ENCODE data around the gene ASIC2. TPM values are rescaled to one million over a fixed set of nuclear protein-coding genes. Genes with fewer than 3 reads are reported as not detected.

ASIC2 gene
- total RNA-seq, 1 experiment from 2014 or later: 0.11 TPM

- Histone ChIP-seq H3K27me3 (ENCODE audit: low read length) (no peaks in the 10 kb centered on the region), H3K79me2 (ENCODE audit: low read length) (no peaks in the 10 kb centered on the region), H3K36me3 (ENCODE audit: low read depth, low read length) (no peaks in the 10 kb centered on the region), H3K4me2 (ENCODE audit: low read length) (no peak overlapping the region), H3K9me3 (ENCODE audit: low read length) (no peaks in the 10 kb centered on the region), H2AFZ (ENCODE audit: low read length) (no peak overlapping the region), H3K4me3 (ENCODE audit: low read length) (no peak overlapping the region), H3F3A (ENCODE audit: low read length, unreplicated experiment) (no peaks in the 10 kb centered on the region), H3K9ac (ENCODE audit: low read length) (no peak overlapping the region), H3K27ac (ENCODE audit: low read length) (no peak overlapping the region), H3K4me1 (ENCODE audit: insufficient read depth, low read length) (peaks cover 7% of the 10 kb centered on the region), H3K9me2 (replicated peaks; ENCODE audit: low read length) (no peaks in the 10 kb centered on the region), H4K20me1 (ENCODE audit: low read length) (no peaks in the 10 kb centered on the region)
- no peak for DNase-seq
- intact Hi-C loops (cut with micrococcal nuclease): loop anchor here (5.0 kb wide), 1 partner anchor 213 kb away; no protein-coding TSS in a partner anchor
- ATAC-seq: no peak
- no TSS peak for BruUV-seq (replicated peaks)
- TF ChIP-seq CTCF (conservative IDR thresholded peaks at IDR 0.05; ENCODE audit: low read depth, low read length) (no peak), EZH2 (IDR thresholded peaks at IDR 0.05; ENCODE audit: low read length, unreplicated experiment) (no peak), EZH2phosphoT487 (IDR thresholded peaks at IDR 0.05; ENCODE audit: borderline replicate concordance, low read length) (no peak)
- ChIA-PET POLR2A (ENCODE audit: unreplicated experiment) (no interaction called here), CTCF (no interaction called here)
Measured at GRCh38 chr17:32995416-32996045, 297.6 kb downstream of the ASIC2 start.

GRCh38 chr17:32993977-32994376, 299.1 kb downstream of the ASIC2 start:
- no peaks in the 10 kb centered on the region for H3K36me3 ChIP-seq (ENCODE audit: low read depth, low read length)
- H4K20me1 ChIP-seq (ENCODE audit: low read length): no peaks in the 10 kb centered on the region
- no peaks in the 10 kb centered on the region for H3F3A ChIP-seq (ENCODE audit: low read length, unreplicated experiment)
- no peaks in the 10 kb centered on the region for H3K79me2 ChIP-seq (ENCODE audit: low read length)
- no peak overlapping the region for H3K4me2 ChIP-seq (ENCODE audit: low read length)
- no peaks in the 10 kb centered on the region for H3K27me3 ChIP-seq (ENCODE audit: low read length)
- no peak overlapping the region for H2AFZ ChIP-seq (ENCODE audit: low read length)
- intact Hi-C loops (cut with micrococcal nuclease): no loop called here
- BruUV-seq (replicated peaks): no TSS peak
- no peak overlapping the region for H3K27ac ChIP-seq (ENCODE audit: low read length)
- CTCF ChIA-PET: interaction anchor here (0.5 kb wide), 1 partner anchor 17 kb away, joined by 4 read pairs; no protein-coding TSS in a partner anchor
- ATAC-seq (no peak), DNase-seq (no peak)
- H3K9me3 ChIP-seq (ENCODE audit: low read length): no peaks in the 10 kb centered on the region
- POLR2A ChIA-PET (ENCODE audit: unreplicated experiment): no interaction called here
- H3K4me3 ChIP-seq (ENCODE audit: low read length): no peak overlapping the region
- peaks cover 5% of the 10 kb centered on the region for H3K4me1 ChIP-seq (ENCODE audit: insufficient read depth, low read length)
- TF ChIP-seq CTCF (conservative IDR thresholded peaks at IDR 0.05; ENCODE audit: low read depth, low read length) (no peak), EZH2 (IDR thresholded peaks at IDR 0.05; ENCODE audit: low read length, unreplicated experiment) (no peak), EZH2phosphoT487 (IDR thresholded peaks at IDR 0.05; ENCODE audit: borderline replicate concordance, low read length) (no peak)
- no peak overlapping the region for H3K9ac ChIP-seq (ENCODE audit: low read length)
- H3K9me2 ChIP-seq (replicated peaks; ENCODE audit: low read length): no peaks in the 10 kb centered on the region

GRCh38 chr17:32992321-32993033, 300.6 kb downstream of the ASIC2 start:
- Histone ChIP-seq H3K79me2 (ENCODE audit: low read length) (no peaks in the 10 kb centered on the region), H3K27ac (ENCODE audit: low read length) (no peak overlapping the region), H3K36me3 (ENCODE audit: low read depth, low read length) (no peaks in the 10 kb centered on the region), H2AFZ (ENCODE audit: low read length) (no peak overlapping the region), H3K4me1 (ENCODE audit: insufficient read depth, low read length) (no peaks in the 10 kb centered on the region), H3K4me2 (ENCODE audit: low read length) (no peak overlapping the region), H4K20me1 (ENCODE audit: low read length) (no peaks in the 10 kb centered on the region), H3K9ac (ENCODE audit: low read length) (no peak overlapping the region), H3F3A (ENCODE audit: low read length, unreplicated experiment) (no peaks in the 10 kb centered on the region), H3K27me3 (ENCODE audit: low read length) (no peaks in the 10 kb centered on the region), H3K9me2 (replicated peaks; ENCODE audit: low read length) (no peaks in the 10 kb centered on the region), H3K4me3 (ENCODE audit: low read length) (no peak overlapping the region), H3K9me3 (ENCODE audit: low read length) (no peaks in the 10 kb centered on the region)
- ChIA-PET CTCF (no interaction called here), POLR2A (ENCODE audit: unreplicated experiment) (no interaction called here)
- intact Hi-C loops (cut with micrococcal nuclease): no loop called here
- no TSS peak for BruUV-seq (replicated peaks)
- no peak for DNase-seq
- no peak for ATAC-seq
- TF ChIP-seq CTCF (conservative IDR thresholded peaks at IDR 0.05; ENCODE audit: low read depth, low read length) (no peak), EZH2 (IDR thresholded peaks at IDR 0.05; ENCODE audit: low read length, unreplicated experiment) (no peak), EZH2phosphoT487 (IDR thresholded peaks at IDR 0.05; ENCODE audit: borderline replicate concordance, low read length) (no peak)
